GM12801 (cell line): Measurements from ENCODE around the gene SLC9A3.

Source experiments
- CTCF ChIP-seq: IDR thresholded peaks from one replicate; pipeline ENCODE4 v1.5.1; 2011; ENCODE audit warnings: control low read depth; ENCODE audit not compliant: insufficient read length; ENCODE audit errors: extremely low read depth

Gene SLC9A3

DNA sequence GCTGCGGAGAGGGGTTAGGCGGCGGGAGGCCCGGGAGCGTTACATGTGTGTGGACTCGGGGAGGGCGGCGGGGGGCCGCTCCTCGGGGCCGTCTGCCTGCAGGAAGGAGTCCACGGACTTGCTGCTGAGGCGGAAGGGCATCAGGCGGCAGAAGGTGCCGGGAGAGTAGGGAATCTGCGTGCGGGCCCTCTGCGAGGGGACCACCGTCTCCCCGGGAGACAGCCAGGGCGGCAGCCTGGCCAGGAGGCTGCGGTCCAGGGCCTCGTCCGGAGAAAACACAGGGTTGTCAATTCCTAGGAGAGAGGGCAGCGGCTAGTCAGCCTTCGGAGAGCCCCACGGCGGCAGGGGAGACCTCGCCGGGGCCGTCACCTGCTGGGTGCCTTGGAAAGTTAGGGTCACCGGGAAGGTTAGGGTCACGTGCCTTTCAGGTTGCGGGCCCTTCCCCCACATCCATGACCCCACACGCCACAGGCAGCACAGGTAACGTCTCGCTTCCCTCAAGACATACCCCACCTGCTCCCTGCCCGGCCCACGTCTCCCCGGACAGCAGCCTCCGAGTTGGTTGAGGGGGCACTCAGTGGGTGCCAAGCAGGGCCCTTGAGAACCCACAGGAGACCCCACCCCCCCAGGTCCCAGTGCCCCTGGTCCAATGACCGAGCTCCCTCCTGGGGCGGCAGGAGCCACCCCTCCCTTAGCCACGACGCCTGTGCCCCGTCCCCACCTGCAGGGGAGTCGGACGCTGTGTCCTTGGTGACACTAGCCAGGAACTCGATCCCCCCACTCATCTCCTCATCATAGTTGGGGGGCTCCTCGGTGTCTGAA, 49.2 kb downstream of the SLC9A3 start:
- no peak for TF ChIP-seq CTCF

DNA sequence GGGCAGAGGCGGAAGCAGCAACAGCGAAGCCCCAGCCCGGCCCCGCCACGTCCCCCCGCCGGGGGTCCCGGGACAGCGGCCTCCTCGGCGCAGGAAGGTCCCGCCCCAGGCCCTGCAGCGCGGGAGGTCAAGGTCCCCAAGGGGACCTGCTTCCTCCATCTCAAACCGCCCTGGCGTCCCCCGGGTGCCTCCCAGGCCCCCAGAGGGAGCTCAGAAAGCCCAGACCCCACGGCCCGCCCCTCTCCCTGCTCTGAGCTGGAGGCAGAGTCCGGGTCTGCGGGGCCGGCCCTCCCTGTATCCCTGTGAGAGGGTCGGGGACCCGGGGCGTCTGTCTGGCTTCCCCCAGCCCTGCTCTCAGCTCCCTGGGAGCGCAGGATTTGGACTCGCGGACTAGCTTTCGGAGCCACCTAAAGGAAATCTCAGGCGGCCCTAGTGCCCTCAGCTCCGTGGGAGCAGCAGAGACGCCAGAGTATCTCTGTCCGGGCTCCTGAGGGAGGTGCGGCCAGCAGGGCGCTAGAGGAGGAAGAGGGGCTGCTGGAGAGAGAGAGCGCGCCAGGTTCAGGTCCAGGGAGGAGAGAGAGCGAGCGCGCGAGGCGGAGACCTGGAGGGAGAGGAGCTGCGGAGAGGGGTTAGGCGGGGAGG, 50.6 kb downstream of the SLC9A3 start:
- no peak for TF ChIP-seq CTCF

DNA sequence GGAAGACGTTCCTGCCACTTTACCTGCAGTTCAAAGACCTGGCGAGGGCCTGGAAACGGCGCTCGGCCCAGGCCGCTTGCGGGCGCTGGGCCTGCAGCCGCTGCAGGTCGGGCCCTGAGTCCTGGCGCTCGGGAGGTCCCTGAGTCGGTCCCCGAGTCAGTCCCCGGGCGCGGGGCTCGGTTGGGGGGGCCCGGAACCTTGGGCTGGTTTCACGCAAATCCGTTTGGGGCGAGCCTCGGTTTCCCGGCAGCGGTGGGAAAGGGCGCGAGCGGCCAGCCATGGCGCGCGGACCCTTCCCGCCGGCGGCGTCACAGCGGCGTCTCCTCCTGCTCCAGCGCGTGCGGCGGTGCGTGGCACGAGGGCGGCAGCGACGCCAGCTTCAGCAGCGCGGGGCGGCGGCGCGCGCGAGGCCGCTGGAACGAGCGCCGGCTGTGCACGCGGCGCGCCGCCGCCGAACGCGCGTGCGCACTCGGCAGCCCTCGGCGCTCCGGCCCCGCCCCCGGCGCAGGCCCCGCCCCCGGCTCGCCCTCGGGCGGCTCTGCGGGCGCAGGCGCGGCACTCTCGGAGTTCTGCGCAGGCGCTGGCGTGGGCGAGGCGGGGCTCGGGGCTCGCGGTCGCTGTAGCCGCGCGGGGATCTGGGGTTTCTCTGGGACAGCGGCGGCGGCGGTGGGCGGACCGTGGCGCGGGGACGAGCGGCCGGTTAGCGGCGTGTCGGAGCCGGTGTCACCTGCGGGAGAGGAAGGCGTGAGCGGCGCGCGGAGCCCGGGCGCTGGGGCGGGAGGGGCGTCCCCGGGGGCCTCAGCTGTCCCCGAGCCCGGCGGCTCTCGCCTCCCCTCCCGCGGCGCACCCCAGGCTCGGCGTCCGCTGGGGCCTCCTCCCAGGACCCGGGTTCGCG, 51.3 kb downstream of the SLC9A3 start:
- no peak for TF ChIP-seq CTCF

GRCh38 chr5:472076-472655, 52.1 kb downstream of the SLC9A3 start:
- no peak for TF ChIP-seq CTCF

- TF ChIP-seq CTCF = no peak
Measured at GRCh38 chr5:471750-472058, 52.5 kb downstream of the SLC9A3 start.

- TF ChIP-seq CTCF = no peak
Measured at GRCh38 chr5:470961-471749, 53.1 kb downstream of the SLC9A3 start.
